Measurements from ENCODE around the gene AVEN. TPM values are rescaled to one million over a fixed set of nuclear protein-coding genes. Genes with fewer than 3 reads are reported as not detected.
"Not testable (repeated sequence)": the region's sequence is repeated elsewhere in the genome, so short reads cannot be mapped to it uniquely, and the experiment has no call there.

The AVEN gene
- total RNA-seq, 1 experiment from 2014 or later = 62.7 TPM

DNA sequence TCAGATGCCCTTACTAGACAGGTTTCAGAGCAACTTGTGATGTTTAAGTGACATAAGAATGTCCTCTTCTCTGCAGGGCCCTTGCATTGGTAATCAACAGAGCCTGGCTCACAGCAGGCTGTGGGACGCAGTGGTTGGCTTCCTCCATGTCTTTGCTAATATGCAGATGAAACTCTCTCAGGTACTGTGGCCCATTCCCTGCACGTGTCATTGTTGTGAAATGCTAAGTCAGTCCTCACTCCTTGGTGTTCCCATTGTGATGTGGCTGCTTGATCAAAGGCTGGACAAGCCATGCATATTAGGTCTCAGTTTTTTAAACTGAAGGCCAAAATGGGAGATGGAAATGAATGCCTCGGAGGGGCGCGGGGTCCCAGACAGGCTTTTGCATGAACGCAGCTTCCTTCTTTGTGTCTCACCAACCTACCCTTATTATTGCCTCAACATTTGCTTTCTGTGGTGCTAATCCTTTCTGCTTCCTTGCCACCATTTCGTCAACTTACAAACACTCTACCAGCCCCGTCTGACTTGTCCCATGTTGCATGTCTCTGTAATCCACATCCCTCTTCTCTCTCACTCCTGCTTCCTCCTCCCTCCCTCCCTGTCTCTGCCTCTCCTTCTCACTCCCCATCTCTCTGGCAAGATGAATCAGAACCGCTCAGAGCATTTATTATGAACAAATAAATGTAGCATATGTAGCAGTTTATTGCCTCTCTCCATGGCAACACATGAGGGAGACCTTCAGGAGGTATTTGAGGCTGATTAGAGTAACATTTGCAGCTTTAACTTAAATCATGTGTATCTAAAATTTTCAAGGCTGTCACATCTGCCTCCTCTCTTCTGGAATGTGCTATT, 203.9 kb downstream of the AVEN start:
- no peaks in the 10 kb centered on the region for H3K27me3 ChIP-seq (replicated peaks)
- H3K27ac ChIP-seq = no peak overlapping the region
- H3K4me3 ChIP-seq = no peak overlapping the region
- no peaks in the 10 kb centered on the region for H3K36me3 ChIP-seq
- no peak for DNase-seq (ENCODE audit: low read depth in 1 of 2, low spot score in 2 of 2)
- no peaks in the 10 kb centered on the region for H3K9me3 ChIP-seq (replicated peaks)
- H3K4me1 ChIP-seq (replicated peaks) = peaks cover 4% of the 10 kb centered on the region

DNA sequence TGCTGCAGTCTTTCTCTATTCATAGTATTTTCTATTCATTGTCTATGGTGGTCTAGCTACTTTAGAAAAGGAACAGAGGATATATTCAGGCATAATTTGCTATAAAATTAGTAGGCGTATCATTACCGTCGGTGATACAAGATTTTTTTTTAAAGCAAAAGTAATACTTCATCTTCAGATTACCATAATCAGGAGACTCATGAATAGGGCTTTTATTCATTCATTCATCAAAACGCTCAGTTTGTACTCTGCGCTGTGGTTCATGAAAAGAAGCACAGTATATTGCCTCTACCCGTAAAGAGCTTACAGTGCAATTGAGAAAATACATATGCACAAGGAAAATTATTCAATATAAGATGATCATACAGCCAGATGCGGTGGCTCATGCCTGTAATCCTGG, 207.4 kb downstream of the AVEN start:
- Histone ChIP-seq H3K36me3 (no peaks in the 10 kb centered on the region), H3K27ac (no peak overlapping the region), H3K9me3 (replicated peaks) (no peaks in the 10 kb centered on the region), H3K4me3 (no peak overlapping the region), H3K4me1 (replicated peaks) (peaks cover 9% of the 10 kb centered on the region), H3K27me3 (replicated peaks) (no peaks in the 10 kb centered on the region)
- DNase-seq (ENCODE audit: low read depth in 1 of 2, low spot score in 2 of 2) = no peak

DNA sequence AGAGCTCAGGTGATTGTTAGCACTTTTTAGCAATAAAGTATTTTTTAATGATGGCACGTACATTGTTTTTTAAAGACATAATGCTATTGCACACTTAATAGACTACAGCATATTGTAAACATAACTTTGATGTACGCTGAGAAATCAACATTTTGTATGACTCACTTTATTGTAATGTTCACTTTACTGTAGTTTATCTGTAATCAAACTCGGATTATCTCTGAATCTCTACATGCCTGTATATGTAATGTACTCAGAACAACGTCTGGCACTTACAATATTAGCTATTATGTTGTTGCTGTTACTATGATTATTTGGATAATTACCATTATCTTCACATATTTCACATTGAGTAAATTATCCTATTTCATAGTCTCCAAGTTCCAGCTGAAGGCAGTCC, 208.7 kb downstream of the AVEN start:
- no peaks in the 10 kb centered on the region for H3K9me3 ChIP-seq (replicated peaks)
- H3K4me3 ChIP-seq = no peak overlapping the region
- H3K36me3 ChIP-seq = no peaks in the 10 kb centered on the region
- H3K4me1 ChIP-seq (replicated peaks) = peaks cover 17% of the 10 kb centered on the region
- no peak for DNase-seq (ENCODE audit: low read depth in 1 of 2, low spot score in 2 of 2)
- H3K27me3 ChIP-seq (replicated peaks) = no peaks in the 10 kb centered on the region
- H3K27ac ChIP-seq = no peak overlapping the region

DNA sequence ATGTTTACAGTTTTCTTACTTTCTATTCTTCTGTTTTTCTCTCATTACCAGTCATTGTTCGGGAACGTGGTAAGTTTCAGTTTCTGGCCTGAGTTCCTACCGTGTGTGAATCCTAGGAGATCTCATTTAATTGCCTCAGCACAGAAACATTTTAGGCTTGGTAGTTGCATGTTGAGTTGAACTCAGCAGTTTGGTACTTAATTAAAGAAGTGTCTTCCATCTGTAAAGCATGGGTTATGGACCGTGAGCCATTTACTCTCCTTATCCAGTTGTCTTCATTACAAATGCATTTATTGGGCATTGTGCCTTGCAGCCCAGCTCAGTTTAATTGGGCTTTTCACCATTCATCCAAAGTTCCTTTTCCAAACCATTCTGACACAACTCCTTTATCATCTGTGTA, 212.8 kb downstream of the AVEN start:
- peak in 1 of 2 experiments; percentile 15 for DNase-seq (ENCODE audit: low read depth in 1 of 2, low spot score in 2 of 2)
- Histone ChIP-seq H3K27me3 (replicated peaks) (no peaks in the 10 kb centered on the region), H3K36me3 (no peaks in the 10 kb centered on the region)

DNA sequence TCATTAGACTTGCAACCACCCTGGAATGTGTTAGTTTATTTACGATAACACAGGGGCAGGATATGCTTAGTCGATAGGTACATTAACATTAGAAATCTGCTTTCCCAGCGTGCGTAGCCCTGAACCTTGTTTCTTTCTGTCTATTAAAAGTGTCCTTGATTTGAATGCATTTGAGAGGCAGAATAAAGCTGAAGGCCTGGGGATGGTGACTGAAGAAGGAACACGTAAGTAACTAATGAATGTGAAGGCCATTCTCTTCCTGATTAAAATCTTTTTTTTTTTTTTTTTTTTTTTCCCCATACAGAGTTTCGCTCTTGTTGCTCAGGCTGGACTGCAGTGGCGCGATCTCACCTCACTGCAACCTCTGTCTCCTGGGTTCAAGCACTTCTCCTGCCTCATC, 213.6 kb downstream of the AVEN start:
- DNase-seq (ENCODE audit: low read depth in 1 of 2, low spot score in 2 of 2) = no peak

More for the DNA sequence above, 212.8 kb downstream of the AVEN start:
- Histone ChIP-seq H3K9me3 (replicated peaks) (no peaks in the 10 kb centered on the region; the same call in 1 of the 2 replicates), H3K4me1 (replicated peaks) (peaks cover 17% of the 10 kb centered on the region), H3K27ac (no peak overlapping the region), H3K4me3 (no peak overlapping the region)

DNA sequence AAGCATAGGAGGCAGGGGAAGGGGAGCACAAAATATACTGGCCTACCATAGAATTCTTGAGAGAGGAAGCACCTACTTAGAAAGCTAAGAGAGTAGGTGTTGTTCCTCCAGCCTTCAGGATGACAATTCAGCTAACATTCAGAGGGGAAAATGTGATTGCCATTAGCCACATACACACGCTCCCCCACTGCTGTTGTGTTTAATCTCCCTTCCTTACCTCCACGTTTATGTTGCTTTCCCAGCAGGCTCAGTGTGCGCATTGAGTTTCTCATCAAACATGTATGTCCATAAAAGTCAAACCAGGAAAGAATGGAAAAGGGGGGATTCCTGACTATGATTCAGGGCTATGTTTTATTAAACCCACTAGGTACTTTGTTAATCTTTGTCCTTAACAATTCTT, 215.9 kb downstream of the AVEN start:
- no peaks in the 10 kb centered on the region for H3K36me3 ChIP-seq
- DNase-seq (ENCODE audit: low read depth in 1 of 2, low spot score in 2 of 2) = no peak

More for the DNA sequence above, 213.6 kb downstream of the AVEN start:
- no peak overlapping the region for H3K4me3 ChIP-seq
- no peak overlapping the region for H3K27ac ChIP-seq
- no peaks in the 10 kb centered on the region for H3K36me3 ChIP-seq
- H3K4me1 ChIP-seq (replicated peaks) = peaks cover 16% of the 10 kb centered on the region
- no peaks in the 10 kb centered on the region; the same call in 1 of the 2 replicates for H3K9me3 ChIP-seq (replicated peaks)
- H3K27me3 ChIP-seq (replicated peaks) = no peaks in the 10 kb centered on the region

DNA sequence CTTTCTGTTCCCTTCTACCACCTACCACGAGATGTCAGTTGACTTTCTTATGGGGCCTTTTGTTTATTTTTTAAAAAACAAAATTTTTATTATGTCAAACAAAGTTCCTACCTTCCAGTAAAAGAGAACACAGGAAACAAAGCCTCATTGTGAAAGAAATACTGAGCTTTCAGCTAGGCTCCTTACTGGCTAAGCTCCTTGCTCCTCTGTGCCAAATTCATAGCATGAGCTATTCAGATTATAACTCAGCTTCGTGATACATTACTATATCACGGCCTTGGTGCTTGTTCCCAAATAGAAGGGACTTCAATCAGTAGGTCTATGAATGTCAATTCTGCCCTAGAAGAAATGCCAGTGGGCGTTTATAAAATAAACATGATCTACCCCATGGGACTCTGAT, 216.5 kb downstream of the AVEN start:
- H3K36me3 ChIP-seq = no peaks in the 10 kb centered on the region
- no peaks in the 10 kb centered on the region for H3K27me3 ChIP-seq (replicated peaks)
- no peaks in the 10 kb centered on the region; the same call in 1 of the 2 replicates for H3K9me3 ChIP-seq (replicated peaks)
- peaks cover 8% of the 10 kb centered on the region; the same call in 1 of the 2 replicates for H3K4me1 ChIP-seq (replicated peaks)
- no peak for DNase-seq (ENCODE audit: low read depth in 1 of 2, low spot score in 2 of 2)
- H3K27ac ChIP-seq = no peak overlapping the region
- no peak overlapping the region for H3K4me3 ChIP-seq

More for the DNA sequence above, 215.9 kb downstream of the AVEN start:
- Histone ChIP-seq H3K4me3 (no peak overlapping the region), H3K9me3 (replicated peaks) (no peaks in the 10 kb centered on the region; the same call in 1 of the 2 replicates), H3K4me1 (replicated peaks) (peaks cover 8% of the 10 kb centered on the region; the same call in 1 of the 2 replicates), H3K27me3 (replicated peaks) (no peaks in the 10 kb centered on the region), H3K27ac (no peak overlapping the region)

DNA sequence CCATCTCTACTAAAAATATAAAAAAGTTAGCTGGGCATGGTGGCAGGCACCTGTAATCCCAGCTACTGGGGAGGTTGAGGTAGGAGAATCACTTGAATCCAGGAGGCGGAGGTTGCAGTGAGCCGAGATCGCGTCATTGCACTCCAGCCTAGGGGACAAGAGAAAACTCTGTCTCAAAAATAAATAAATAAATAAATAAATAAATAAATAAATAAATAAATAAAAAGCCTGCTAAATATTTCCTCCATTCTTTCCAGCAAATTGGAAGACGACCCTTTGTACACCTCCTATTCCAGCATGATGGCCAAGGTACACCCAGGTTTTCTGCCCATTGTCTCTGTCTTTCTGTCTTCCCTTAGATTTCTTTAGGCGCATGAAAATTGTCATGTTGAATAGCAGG, 219.5 kb downstream of the AVEN start:
- not testable (repeated sequence) for H3K36me3 ChIP-seq; H3K4me1 ChIP-seq (replicated peaks); H3K9me3 ChIP-seq (replicated peaks); DNase-seq (ENCODE audit: low read depth in 1 of 2, low spot score in 2 of 2); H3K4me3 ChIP-seq; H3K27ac ChIP-seq; H3K27me3 ChIP-seq (replicated peaks)

Other genes with a start within 250 kb of the AVEN start
- gene CHRM5, start 70.7 kb downstream of the AVEN start, total RNA-seq (2014; rRNA removed; shearing (Covaris generic)) = 0.11 TPM in 1 of 2 replicates, not detected in the other
- gene EMC7, start 62.7 kb upstream of the AVEN start, total RNA-seq (2014; rRNA removed; shearing (Covaris generic)) = 27.1 and 42.5 TPM in 2 replicates
- 1.5 and 2.5 TPM in 2 replicates for gene PGBD4, start 62.9 kb upstream of the AVEN start, total RNA-seq (2014; rRNA removed; shearing (Covaris generic))
- 75.8 and 91.2 TPM in 2 replicates for gene KATNBL1, start 170.9 kb upstream of the AVEN start, total RNA-seq (2014; rRNA removed; shearing (Covaris generic))
- 224 and 283 TPM in 2 replicates for gene EMC4, start 185.8 kb upstream of the AVEN start, total RNA-seq (2014; rRNA removed; shearing (Covaris generic))

All from SJSA1 (cell line).